Measurements from ENCODE around the gene ASCL1.

DNA sequence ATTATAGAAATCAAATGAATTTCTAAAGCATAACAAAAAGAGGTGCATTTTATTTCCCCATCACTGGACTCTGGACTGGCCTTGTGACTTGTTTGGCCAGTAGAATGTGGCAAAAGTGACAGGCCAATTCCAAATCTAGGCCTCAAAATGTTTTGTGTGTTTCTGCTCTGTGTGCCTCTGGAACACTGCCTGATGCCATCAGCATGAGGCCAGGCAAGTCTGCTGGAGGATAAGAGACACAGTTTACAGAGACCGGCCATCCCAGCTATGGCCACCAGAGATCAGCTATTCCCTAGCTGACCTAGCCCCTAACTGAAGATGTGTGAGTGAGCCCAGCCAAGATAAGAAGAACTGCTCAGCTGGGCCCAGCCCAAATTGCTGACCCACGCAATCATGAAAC, 32.9 kb downstream of the ASCL1 start:
- TF ChIP-seq CTCF (conservative IDR thresholded peaks at IDR 0.05 in 1 of 2, IDR thresholded peaks at IDR 0.05 in 1 of 2; ENCODE audit: low read depth in 1 of 2, low read length in 2 of 2) (no peak), EZH2 (IDR thresholded peaks at IDR 0.05; ENCODE audit: low read length, missing control alignments) (no peak)

All from fibroblast of lung (primary cell).